CD4-positive, alpha-beta T cell treated with Interleukin-15 for 1 hour (primary cell): ENCODE data around the gene RP9.

Experiments
- DNase-seq: peaks from one replicate; pipeline ENCODE4 v3.0.0-alpha.2; 2020

Gene RP9

GRCh38 chr7:33109005-33109757 lies at the start of gene RP9:
Gene RP9 (minus strand): TSS chr7:33109404. CDS start chr7:33109372, 32 bp downstream.
- DNase-seq: peak; percentile 81

GRCh38 chr7:33157781-33158180 lies 48.6 kb upstream of the RP9 start:
- no peak for DNase-seq

GRCh38 chr7:33157311-33157710 lies 48.1 kb upstream of the RP9 start:
- DNase-seq: no peak

- no peak for DNase-seq
Measured at GRCh38 chr7:33156441-33156840, 47.2 kb upstream of the RP9 start.

GRCh38 chr7:33155811-33156210 lies 46.6 kb upstream of the RP9 start:
- DNase-seq: no peak

GRCh38 chr7:33152087-33152486 lies 42.9 kb upstream of the RP9 start:
- DNase-seq: no peak

GRCh38 chr7:33145156-33145555 lies 36.0 kb upstream of the RP9 start:
- no peak for DNase-seq

- DNase-seq: no peak
Measured at GRCh38 chr7:33143996-33144718, 35.0 kb upstream of the RP9 start.

GRCh38 chr7:33142585-33142984 lies 33.4 kb upstream of the RP9 start:
- DNase-seq: no peak

- no peak for DNase-seq
Measured at GRCh38 chr7:33137103-33137502, 27.9 kb upstream of the RP9 start.

- no peak for DNase-seq
Measured at GRCh38 chr7:33130184-33130583, 21.0 kb upstream of the RP9 start.

- no peak for DNase-seq
Measured at GRCh38 chr7:33129806-33130153, 20.6 kb upstream of the RP9 start.

- peak; percentile 91 for DNase-seq
Measured at GRCh38 chr7:33128990-33129805, 20.0 kb upstream of the RP9 start, which contains the start of gene BBS9. Gene BBS9 (plus strand): TSS chr7:33129564. CDS start chr7:33146253, 16,689 bp downstream.

GRCh38 chr7:33128631-33128989 lies 19.4 kb upstream of the RP9 start:
- DNase-seq: no peak

- no peak for DNase-seq
Measured at GRCh38 chr7:33127085-33127484, 17.9 kb upstream of the RP9 start.

GRCh38 chr7:33118383-33118782 lies 9.2 kb upstream of the RP9 start:
- DNase-seq: no peak

GRCh38 chr7:33114976-33115375 lies 5.8 kb upstream of the RP9 start:
- DNase-seq: no peak

- DNase-seq: no peak
Measured at GRCh38 chr7:33111614-33112013, 2.4 kb upstream of the RP9 start.

- no peak for DNase-seq
Measured at GRCh38 chr7:33109758-33110238, 594 bp upstream of the RP9 start.

- DNase-seq: no peak
Measured at GRCh38 chr7:33108554-33109004, 625 bp downstream of the RP9 start.

GRCh38 chr7:33107136-33108066 lies 1.8 kb downstream of the RP9 start:
- peak; percentile 62 for DNase-seq

GRCh38 chr7:33101906-33102305 lies 7.3 kb downstream of the RP9 start:
- DNase-seq: no peak
